GM18873 (cell line): ENCODE measurements around the gene GGA2.
"Not testable (repeated sequence)": the region's sequence is repeated elsewhere in the genome, so short reads cannot be mapped to it uniquely, and the experiment has no call there.

Experiments used
- ATAC-seq: cut with Tn5 transposase; IDR thresholded peaks from one replicate; pipeline ENCODE4 v1.9.1; 2021; ENCODE audit warnings: mild to moderate bottlenecking, moderate library complexity, moderate number of reproducible peaks; ENCODE audit not compliant: unreplicated experiment, low FRiP score

The GGA2 gene

GRCh38 chr16:23510164-23510914 lies at the start of gene GGA2:
GGA2 (minus strand) TSS chr16:23510494; CDS start chr16:23510411, 83 bp downstream.
- peak; percentile 55 for ATAC-seq

- no peak for ATAC-seq
Observed at GRCh38 chr16:23557779-23558702, 47.7 kb upstream of the GGA2 start.

DNA sequence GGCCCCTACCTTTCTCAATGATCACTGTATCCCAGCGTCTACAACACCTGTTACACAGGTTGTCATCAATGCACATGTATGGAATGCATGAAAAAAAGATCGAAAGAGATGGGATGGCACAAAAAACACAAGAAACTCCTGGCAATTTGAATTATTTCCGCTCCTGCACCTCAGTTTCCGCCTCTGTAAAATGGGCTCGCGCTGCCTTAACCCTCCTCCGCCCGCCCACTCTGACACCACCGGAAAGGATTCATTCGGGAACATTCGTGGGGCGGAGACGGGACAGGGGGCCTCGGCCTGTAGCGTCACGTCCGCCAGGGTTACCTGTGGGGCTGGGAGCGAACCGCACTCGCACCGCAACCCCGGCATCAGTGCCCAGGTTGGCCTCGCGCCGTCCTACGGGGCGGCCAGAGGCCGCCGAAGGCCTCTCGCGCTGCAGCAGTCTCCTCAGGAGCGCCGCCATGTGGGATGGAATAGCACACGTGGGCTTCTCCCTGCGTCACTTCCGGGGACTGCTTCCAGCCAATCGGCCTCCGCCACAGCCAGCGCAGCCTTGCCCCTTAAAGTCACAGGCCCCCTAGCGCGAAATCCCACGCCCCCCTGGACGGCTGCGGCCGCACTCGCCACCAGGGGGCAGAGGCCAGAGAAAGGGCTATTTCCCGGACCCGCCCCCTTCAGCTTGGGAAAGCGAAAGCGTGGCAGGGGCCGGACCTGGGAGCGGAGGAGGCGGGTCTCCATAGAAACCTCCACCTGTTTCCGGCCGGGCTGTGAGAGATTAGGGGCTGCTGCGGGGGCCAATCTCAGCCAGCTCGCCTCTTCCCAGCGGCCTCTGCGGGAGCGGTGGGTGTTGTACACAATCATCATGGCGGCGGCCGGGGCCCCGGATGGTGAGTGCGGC lies 46.8 kb upstream of the GGA2 start, which contains the start of the genes EARS2 and UBFD1:
TSS of gene EARS2 (minus strand) at position 470 of the 898 bp plus-strand sequence. CDS start at position 463, 7 bp downstream.
TSS of gene UBFD1 (plus strand) at position 847 of the 898 bp plus-strand sequence. CDS start at position 863, 16 bp downstream.
- peak; percentile 86 for ATAC-seq

DNA sequence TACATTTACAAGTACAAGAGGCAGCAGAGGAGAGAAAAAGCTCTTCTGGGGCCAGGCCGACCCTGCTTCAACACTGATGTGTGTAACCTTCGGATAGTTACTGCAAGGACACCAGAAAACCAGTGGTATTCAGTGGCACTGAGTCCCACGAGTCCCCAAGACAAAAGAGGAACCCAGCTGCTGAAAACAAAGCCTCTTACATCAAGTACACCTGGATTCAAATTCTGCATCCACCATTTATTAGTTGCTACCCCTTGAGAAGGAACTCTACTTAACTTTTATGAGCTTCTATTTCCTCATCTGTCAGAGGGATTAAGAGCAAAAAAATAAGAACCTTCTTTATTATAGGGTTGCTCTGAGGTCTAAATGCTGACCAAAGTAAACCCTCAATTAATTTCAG lies 44.2 kb upstream of the GGA2 start:
- ATAC-seq: no peak

- ATAC-seq: no peak
Observed at GRCh38 chr16:23552161-23552560, 41.9 kb upstream of the GGA2 start.

DNA sequence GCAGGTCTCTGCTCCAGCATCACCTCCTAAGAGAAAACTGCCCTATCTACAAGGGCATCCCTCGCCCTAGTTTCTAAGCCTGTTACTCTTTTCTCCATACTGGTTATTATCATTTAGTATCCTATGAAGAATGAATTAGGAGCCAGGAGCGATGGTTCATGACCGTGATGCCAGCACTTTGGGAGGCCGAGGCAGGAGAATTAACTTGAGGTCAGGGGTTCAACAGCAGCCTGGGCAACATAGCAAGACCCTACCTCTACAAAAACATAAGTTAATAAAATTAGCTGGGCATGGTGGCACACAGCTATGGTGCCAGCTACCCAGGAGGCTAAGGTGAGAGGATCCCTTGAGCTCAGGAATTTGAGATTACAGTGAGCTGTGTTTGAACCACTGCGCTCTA lies 39.6 kb upstream of the GGA2 start:
- ATAC-seq: no peak

- no peak for ATAC-seq
Observed at GRCh38 chr16:23544436-23544835, 34.1 kb upstream of the GGA2 start.

- not testable (repeated sequence) for ATAC-seq
Observed at GRCh38 chr16:23540817-23541178, 30.5 kb upstream of the GGA2 start.

DNA sequence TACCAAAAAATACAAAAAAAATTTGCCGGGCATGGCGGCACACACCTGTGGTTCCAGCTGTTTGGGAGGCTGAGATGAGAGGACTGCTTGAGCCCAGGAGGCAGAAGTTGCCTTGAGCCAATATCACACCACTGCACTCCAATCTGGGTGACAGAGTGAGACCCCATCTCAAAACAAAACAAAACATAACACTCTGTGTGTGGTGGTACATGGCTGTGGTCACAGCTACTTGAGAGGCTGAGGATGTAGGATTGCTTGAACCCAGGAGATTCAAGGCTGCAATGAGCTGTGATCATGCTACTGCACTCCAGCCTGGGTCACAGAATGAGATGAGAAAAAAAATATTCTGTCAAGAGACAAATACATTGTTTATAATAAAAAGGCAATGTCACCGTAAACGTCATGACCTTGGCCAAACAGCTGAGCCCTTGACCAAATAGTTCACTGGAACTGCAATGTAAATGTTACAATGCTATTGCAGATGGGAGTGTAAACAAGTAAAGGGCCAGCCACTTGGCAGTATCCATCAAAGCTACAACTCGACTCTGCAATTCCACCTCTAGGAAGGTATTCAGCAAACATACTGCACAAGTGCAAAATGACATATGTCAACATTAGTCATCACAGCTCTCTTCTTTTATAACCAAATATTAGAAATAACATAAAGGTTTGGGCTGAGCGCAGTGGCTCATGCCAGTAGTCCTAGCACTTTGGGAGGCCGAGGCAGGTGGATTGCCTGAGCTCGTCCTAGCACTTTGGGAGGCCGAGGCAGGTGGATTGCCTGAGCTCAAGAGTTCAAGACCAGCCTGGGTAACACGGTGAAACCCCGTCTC lies 29.9 kb upstream of the GGA2 start:
- no peak for ATAC-seq

- no peak for ATAC-seq
Observed at GRCh38 chr16:23538919-23539278, 28.6 kb upstream of the GGA2 start.

DNA sequence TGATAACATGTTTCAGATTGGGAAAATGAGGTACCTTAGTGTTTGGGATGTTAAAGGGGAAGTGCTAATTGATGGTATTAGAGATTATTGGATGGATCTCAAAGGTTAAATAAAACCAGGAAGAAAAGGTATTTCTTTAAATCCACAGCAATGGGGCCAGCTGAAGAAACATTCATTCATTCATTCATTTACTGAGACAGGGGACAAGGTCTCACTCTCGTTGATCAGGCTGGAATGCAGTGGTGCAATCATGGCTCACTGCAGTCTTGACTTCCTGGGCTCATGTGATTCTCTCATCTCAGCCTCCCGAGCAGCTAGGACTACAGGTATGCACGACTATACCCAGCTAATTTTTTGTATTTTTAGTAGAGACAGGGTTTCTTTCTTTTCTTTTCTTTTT lies 27.1 kb upstream of the GGA2 start:
- no peak for ATAC-seq

- ATAC-seq: no peak
Observed at GRCh38 chr16:23535901-23536300, 25.6 kb upstream of the GGA2 start.

- no peak for ATAC-seq
Observed at GRCh38 chr16:23534868-23535860, 24.9 kb upstream of the GGA2 start.

DNA sequence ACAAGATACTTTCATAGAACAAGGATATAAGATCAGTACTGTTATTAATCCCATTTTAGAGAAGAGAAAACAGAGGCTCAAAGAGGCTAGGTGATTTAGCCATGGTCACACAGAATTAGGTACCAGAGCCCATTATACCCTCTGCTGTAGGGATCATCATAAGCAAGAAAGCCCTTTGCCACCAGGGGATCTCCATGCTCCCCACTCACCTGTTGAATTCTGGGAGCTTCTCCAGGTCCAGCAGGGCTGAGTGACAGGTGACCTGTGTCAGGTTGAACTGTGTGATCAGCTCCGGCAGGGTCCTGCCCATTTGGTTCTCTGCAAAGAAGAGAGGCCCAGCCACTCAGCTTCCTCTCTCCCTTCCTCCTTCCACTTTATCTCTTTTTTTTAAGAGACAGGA lies 22.2 kb upstream of the GGA2 start:
- ATAC-seq: no peak

- no peak for ATAC-seq
Observed at GRCh38 chr16:23530062-23530461, 19.8 kb upstream of the GGA2 start.

DNA sequence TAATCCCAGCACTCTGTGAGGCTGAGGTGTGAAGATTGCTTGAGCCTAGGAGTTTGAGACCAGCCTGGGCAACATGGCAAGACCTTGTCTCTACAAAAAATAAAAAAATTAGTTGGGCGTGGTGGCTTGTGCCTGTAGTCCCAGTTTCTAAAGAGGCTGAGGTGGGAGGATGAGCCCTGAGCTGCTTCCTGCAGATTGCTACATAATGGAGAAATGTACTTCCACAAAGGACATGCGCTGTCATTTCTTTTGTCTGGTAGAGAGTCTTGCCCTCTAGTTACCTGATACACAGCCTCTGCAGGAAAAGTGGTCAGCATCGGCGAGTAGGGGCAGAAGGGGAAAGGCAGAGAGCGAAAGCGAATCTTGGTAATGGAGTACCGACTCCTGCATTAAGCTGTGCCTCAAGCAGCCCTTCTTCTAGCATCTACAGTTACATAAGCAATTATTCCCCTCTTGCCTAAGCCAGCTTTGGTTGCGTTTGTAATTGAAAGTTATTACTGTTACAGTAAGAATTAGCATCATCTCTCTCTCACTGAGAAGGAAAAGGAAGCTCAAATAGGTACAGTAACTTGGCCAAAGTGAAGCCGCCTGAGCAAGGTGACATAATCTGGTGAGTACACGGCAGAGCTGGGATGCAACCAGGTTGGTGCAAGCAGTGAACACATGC lies 18.5 kb upstream of the GGA2 start:
- no peak for ATAC-seq

DNA sequence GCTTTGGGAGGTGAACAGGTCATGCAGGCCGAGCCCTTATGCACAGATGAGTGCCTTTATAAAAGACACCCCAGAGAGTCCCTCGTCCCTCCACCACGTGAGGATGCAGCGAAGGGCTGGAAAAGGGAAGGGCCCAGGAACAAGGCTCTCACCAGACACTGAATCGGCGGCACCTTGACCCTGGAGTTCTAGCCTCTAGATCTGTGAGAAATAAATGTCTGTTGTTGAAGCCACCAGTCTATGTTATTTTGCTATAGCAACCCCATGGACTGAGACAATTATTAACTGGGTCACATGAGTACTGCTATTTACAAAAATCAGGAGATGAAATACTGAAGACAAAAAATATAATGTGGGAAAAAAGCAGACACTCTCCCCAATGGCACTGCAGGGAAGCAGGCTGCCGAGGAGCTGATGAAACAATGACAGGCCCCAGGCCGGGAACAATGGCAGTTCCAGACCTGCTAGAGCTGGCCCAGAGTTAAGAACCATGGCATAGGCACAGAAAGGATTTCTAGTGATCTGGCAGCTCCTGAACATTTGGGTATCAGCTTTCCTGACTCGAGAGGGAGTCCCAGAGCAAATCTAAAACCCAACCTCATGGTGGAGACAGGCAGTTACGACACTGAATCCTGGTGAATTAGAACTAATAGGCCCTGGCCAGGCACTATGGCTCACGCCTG lies 17.8 kb upstream of the GGA2 start:
- ATAC-seq: no peak
